Fibroblast of lung (primary cell): ENCODE measurements around the gene PLAC8L1. TPM values are rescaled to one million over a fixed set of nuclear protein-coding genes. Genes with fewer than 3 reads are reported as not detected.

Source experiments
- DNase-seq, 2 donors: peaks; one replicate each; pipeline versions ENCODE4 v3.0.0 to v3.0.0-alpha.2; 2010; ENCODE audit warnings: low read depth in 2 of 2
- H2AFZ ChIP-seq: 2 replicates; pipeline ENCODE4 v1.5.1; 2012; ENCODE audit warnings: low read length, control low read depth, inconsistent platforms
- H3K27ac ChIP-seq: 2 replicates; pipeline ENCODE4 v1.5.1; 2011; ENCODE audit warnings: low read length, control low read depth; ENCODE audit not compliant: insufficient read depth
- H3K27me3 ChIP-seq: 2 replicates; pipeline ENCODE4 v1.5.1; 2011; ENCODE audit warnings: mild to moderate bottlenecking, low read length; ENCODE audit not compliant: control insufficient read depth, insufficient read depth
- H3K36me3 ChIP-seq: 2 replicates; pipeline ENCODE4 v1.5.1; 2011; ENCODE audit warnings: low read length; ENCODE audit not compliant: control insufficient read depth, insufficient read depth
- H3K4me1 ChIP-seq: 2 replicates; pipeline ENCODE4 v1.5.1; 2011; ENCODE audit warnings: low read length; ENCODE audit not compliant: control insufficient read depth, insufficient read depth; ENCODE audit errors: extremely low read depth
- H3K4me2 ChIP-seq: 2 replicates; pipeline ENCODE4 v1.5.1; 2011; ENCODE audit warnings: low read length, control low read depth; ENCODE audit not compliant: insufficient read depth; ENCODE audit errors: extremely low read depth
- H3K4me3 ChIP-seq, 4 experiments: fragments of 200-600 bp in 1 of 4; sonication (generic) in 1 of 4; replicated peaks in 1 of 4; 2 replicates each; pipeline ENCODE4 v1.5.1; 2011 to 2016; ENCODE audit warnings: low read length in 4 of 4, low read depth in 3 of 4, mild to moderate bottlenecking in 3 of 4, control low read depth in 2 of 4, inconsistent platforms in 1 of 4, mixed read lengths in 1 of 4; ENCODE audit not compliant: insufficient read depth in 1 of 4; ENCODE audit errors: control extremely low read depth in 1 of 4
- H3K79me2 ChIP-seq: 2 replicates; pipeline ENCODE4 v1.5.1; 2012; ENCODE audit warnings: mild to moderate bottlenecking, low read length, inconsistent platforms; ENCODE audit not compliant: control insufficient read depth, insufficient read depth
- H3K9ac ChIP-seq: 2 replicates; pipeline ENCODE4 v1.5.1; 2011; ENCODE audit warnings: mild to moderate bottlenecking, low read length, control low read depth; ENCODE audit not compliant: insufficient read depth
- H3K9me3 ChIP-seq: 2 replicates; pipeline ENCODE4 v1.5.1; 2012; ENCODE audit warnings: low read depth, low read length; ENCODE audit not compliant: control insufficient read depth, insufficient read depth
- H4K20me1 ChIP-seq: 2 replicates; pipeline ENCODE4 v1.5.1; 2011; ENCODE audit warnings: low read length; ENCODE audit not compliant: control insufficient read depth, insufficient read depth; ENCODE audit errors: extremely low read depth
- EZH2 ChIP-seq: IDR thresholded peaks from 2 replicates; pipeline ENCODE4 v1.5.1; 2012; ENCODE audit warnings: low read length, control low read depth, mild to moderate bottlenecking; ENCODE audit errors: missing control alignments
- polyA plus RNA-seq, 2 donors: library from polyadenylated mRNA; depleted of rRNA in 1 of 2; stranded (reverse) in 1 of 2; unstranded in 1 of 2; fragments of >200 nt; gene quantifications; 2 replicates each; pipeline ENCODE4 v1.2.1, GENCODE V29; 2011 to 2012; ENCODE audit warnings: missing spikeins in 1 of 2
- total RNA-seq: library from RNA; depleted of rRNA; stranded (reverse); fragments of >200 nt; gene quantifications from 2 replicates; pipeline ENCODE4 v1.2.1, GENCODE V29; 2014
- TF ChIP-seq, protein P1 (sequence below), 2 donors: IDR thresholded peaks in 1 of 2; conservative IDR thresholded peaks in 1 of 2; 1 replicate in 1 of 2; 2 replicates in 1 of 2; pipeline ENCODE4 v1.5.1; 2011 to 2012; ENCODE audit warnings: low read length in 2 of 2, control low read depth in 1 of 2, inconsistent platforms in 1 of 2, low read depth in 1 of 2, mild to moderate bottlenecking in 1 of 2

The PLAC8L1 gene
- total and polyA plus RNA-seq, 2 donors (not counting 1 experiment from before 2014, with no cell fraction given), result not detected

DNA sequence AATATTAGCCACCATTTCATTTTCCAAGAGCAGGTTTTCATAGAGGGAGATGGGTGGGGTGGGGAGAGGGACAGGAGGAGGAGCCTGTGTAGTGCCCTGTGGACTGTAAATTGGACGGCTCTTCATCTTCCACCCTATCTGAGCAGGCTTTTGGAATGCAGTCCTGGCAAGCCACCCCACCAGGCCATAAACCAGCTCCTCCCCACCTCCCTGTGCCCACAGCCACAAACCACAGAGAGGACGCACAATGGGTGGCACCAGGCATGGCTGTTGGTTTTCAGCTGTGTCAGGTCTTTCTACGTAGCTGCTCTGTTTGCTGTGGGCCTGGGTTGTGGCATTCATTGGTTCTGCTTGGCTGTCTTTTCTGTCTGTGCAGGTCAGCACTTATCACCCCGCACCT, 58.0 kb downstream of the PLAC8L1 start:
- H3K4me1 ChIP-seq, result no peaks in the 10 kb centered on the region
- no peaks in the 10 kb centered on the region for H3K79me2 ChIP-seq
- peak in 1 of 2 donors; percentile 15 for DNase-seq
- no peaks in the 10 kb centered on the region for H3K27me3 ChIP-seq
- H3K4me3 ChIP-seq, result no peak overlapping the region
- no peak overlapping the region for H3K4me2 ChIP-seq
- H3K9ac ChIP-seq, result no peak overlapping the region
- H4K20me1 ChIP-seq, result no peaks in the 10 kb centered on the region
- no peak overlapping the region for H2AFZ ChIP-seq
- no peaks in the 10 kb centered on the region for H3K9me3 ChIP-seq
- TF ChIP-seq, protein P1, sequence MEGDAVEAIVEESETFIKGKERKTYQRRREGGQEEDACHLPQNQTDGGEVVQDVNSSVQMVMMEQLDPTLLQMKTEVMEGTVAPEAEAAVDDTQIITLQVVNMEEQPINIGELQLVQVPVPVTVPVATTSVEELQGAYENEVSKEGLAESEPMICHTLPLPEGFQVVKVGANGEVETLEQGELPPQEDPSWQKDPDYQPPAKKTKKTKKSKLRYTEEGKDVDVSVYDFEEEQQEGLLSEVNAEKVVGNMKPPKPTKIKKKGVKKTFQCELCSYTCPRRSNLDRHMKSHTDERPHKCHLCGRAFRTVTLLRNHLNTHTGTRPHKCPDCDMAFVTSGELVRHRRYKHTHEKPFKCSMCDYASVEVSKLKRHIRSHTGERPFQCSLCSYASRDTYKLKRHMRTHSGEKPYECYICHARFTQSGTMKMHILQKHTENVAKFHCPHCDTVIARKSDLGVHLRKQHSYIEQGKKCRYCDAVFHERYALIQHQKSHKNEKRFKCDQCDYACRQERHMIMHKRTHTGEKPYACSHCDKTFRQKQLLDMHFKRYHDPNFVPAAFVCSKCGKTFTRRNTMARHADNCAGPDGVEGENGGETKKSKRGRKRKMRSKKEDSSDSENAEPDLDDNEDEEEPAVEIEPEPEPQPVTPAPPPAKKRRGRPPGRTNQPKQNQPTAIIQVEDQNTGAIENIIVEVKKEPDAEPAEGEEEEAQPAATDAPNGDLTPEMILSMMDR (conservative IDR thresholded peaks at IDR 0.05 in 1 of 2, IDR thresholded peaks at IDR 0.05 in 1 of 2; ENCODE audit: low read depth in 1 of 2, low read length in 2 of 2), result no peak
- TF ChIP-seq EZH2, result no peak
- no peak overlapping the region for H3K27ac ChIP-seq
- H3K36me3 ChIP-seq, result no peaks in the 10 kb centered on the region

DNA sequence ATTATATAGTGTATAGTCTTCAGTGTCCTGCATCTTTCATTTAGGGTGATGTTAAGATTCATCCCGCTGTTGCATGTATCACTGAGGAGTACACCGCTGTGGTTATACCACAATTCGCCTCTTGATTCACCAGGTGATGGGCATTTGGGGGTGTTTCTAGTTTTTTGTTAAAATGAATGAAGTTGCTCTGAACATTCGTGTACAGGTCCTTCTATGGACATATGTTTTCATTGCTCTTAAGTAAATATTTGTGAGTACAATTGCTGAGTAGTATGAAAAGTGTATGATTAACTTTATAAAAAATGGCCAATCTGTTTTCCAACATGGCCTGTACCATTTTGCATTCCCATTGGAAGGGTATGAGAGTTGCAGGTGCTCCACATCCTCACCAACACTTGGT, 61.7 kb downstream of the PLAC8L1 start:
- H3K4me1 ChIP-seq, result no peaks in the 10 kb centered on the region
- no peak overlapping the region for H3K9ac ChIP-seq
- H3K27ac ChIP-seq, result no peak overlapping the region
- no peaks in the 10 kb centered on the region for H3K79me2 ChIP-seq
- no peaks in the 10 kb centered on the region for H3K27me3 ChIP-seq
- H3K9me3 ChIP-seq, result no peaks in the 10 kb centered on the region
- H3K4me2 ChIP-seq, result no peak overlapping the region
- no peak for DNase-seq
- no peaks in the 10 kb centered on the region for H4K20me1 ChIP-seq
- H3K4me3 ChIP-seq, result no peak overlapping the region
- no peaks in the 10 kb centered on the region for H3K36me3 ChIP-seq
- no peak for TF ChIP-seq EZH2
- TF ChIP-seq, protein P1 (conservative IDR thresholded peaks at IDR 0.05 in 1 of 2, IDR thresholded peaks at IDR 0.05 in 1 of 2; ENCODE audit: low read depth in 1 of 2, low read length in 2 of 2), result no peak
- no peak overlapping the region for H2AFZ ChIP-seq

DNA sequence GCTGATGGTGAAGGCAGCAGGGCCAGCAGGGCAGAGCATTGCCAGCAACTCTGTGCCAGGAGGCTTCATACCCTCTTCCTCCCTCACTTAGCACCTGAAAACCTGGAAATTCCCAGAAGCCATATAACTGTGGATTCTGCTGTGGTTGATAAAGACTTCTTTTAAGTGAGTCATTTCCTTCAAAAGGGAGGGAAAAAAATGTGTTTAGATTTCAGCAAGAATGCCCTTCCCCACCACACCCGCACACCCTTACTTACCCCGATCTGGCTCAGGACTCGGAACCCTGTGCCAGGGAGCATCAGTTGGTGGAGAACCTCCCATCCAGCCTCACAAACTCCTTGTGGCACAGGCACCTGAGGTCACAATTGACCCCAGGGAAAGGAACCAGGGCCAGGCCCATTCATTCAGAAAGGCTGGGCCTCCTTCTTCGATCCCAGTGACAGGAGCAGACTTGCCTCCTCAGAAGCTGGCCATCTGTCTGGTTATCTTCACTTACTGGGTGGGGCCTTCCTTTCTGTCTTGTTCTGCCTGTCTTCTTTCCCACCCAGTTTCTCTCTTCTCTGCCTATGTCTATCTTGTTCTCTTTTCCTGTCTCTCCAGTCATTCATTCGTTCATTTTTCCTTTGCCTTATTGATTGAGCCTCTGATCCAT, 62.6 kb downstream of the PLAC8L1 start:
- Histone ChIP-seq H3K27me3 (no peaks in the 10 kb centered on the region), H4K20me1 (no peaks in the 10 kb centered on the region), H3K9me3 (no peaks in the 10 kb centered on the region), H3K36me3 (no peaks in the 10 kb centered on the region), H2AFZ (no peak overlapping the region), H3K27ac (no peak overlapping the region), H3K79me2 (no peaks in the 10 kb centered on the region), H3K4me3 (no peak overlapping the region), H3K4me1 (no peaks in the 10 kb centered on the region), H3K9ac (no peak overlapping the region), H3K4me2 (no peak overlapping the region)
- DNase-seq, result peak; percentile 54 to 90
- no peak for TF ChIP-seq EZH2
- TF ChIP-seq, protein P1 (conservative IDR thresholded peaks at IDR 0.05 in 1 of 2, IDR thresholded peaks at IDR 0.05 in 1 of 2; ENCODE audit: low read depth in 1 of 2, low read length in 2 of 2), result no peak
